ENCODE measurements around the gene FKBP7.
"Not testable (repeated sequence)": the region's sequence is repeated elsewhere in the genome, so short reads cannot be mapped to it uniquely, and the experiment has no call there.

Gene FKBP7

GRCh38 chr2:178448968-178449661, 29.3 kb downstream of the FKBP7 start:
- no peak for DNase-seq

DNA sequence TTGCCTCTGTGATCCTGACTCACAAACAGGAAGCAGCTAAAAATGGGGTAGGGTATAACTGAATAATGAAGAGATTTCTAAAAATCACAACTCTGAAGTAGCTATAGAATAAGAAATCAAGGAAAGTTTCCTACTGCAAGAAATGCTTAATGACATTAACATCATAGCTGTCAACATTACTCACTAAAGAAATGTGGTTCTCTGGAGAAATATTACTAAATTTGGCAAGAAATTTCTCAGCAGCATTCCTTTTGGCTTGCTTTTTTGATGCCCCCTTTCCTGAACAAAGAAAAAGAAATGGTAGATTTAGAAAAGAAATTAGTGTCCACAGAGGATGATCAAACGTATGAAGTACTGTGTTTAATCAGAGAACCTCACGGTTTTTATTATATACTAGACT, 37.0 kb downstream of the FKBP7 start:
- DNase-seq: no peak

DNA sequence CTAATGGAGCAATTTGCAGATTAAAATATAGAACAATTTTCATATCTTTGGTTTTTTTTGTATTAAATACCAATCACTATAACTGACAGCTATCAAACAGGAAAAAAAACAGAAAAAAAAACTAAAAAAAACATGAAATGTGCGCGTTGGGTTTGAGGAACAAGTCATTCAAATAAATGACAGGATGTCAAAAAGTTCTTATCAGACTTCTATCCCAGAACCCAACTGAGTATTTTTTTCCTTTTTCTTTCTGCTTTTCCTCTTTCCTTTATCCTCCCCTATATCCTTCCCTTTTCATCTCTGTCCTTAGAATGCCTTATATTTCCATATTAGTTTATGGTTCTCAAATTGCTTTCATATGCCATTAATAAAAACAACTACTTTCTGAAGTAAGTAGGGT, 41.7 kb downstream of the FKBP7 start:
- DNase-seq: no peak

DNA sequence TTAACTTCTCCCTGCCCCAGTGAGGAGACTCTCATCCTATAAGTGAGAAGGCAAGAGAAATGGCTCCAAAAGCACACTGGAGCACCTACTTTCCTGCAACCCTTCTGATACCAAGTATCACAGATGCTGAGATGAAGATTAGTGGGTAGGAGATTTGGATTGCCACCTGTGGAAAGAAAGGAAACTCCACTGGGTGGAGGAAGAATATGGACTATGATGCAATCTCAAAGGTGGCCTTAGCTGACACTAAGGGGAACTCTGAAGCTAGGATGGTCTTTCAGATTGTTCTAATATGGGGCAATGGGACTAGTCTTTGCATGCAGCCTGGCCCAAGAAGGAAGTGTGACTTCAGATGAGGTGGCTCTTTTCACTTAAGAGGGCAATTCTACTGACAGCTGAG, 49.1 kb downstream of the FKBP7 start:
- no peak for DNase-seq

DNA sequence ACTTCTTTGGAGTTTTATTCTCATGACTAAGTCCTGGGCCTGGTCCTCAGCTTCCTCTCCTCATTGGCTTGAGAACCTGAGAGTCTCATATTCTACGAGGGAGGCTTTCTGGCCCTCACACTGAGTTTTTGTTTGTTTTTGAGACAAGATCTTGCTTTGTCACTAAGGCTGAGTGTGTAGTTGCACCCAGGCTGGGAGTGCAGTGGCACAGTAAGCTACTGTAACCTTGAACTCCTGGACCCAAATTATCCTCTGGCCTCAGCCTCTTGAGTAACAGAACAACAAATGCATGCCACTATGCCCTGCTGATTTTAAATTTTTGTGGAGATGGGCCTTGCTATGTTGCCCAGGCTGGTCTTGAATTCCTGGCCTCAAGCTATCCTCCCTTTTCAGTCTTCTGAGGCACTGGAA, 50.0 kb downstream of the FKBP7 start:
- no peak for DNase-seq

DNA sequence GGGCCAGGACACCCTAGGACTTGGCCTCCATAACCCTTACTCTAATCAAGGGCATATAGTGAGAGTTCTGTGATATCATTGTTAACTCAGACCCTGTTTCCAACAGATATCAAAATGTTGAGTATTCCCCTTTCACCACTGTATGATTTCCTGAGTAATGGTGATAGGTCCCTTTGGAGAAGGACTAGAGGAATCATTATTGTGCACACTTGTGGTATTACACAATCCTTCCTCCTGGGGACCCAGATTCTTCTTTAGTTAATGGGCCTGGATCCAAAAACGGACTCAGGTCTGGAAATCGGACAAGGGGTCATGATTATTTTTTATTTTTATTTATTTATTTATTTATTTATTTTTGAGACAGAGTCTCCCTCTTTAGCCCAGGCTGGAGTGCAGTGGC, 50.9 kb downstream of the FKBP7 start:
- no peak for DNase-seq

DNA sequence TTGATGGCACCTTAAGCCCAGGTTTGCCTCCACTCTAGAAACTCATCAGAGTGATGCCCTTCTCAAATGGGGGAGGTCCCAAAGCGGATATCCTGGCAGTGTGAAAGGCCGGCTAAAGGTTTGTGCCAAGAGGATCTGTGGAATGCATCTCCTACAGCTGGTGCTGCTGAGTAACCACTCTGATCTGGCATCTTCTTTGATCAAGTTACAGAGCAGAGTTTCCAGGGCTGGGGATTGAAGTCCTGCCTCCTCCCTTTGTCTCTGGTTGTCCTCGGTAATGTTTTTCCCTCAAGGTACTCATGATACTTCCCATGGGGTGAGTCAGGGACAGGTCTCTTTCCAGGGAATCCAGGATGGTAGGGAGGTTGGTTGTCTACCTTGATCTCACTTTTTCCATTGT, 52.0 kb downstream of the FKBP7 start:
- DNase-seq: no peak

GRCh38 chr2:178425255-178425827, 53.1 kb downstream of the FKBP7 start:
- DNase-seq: no peak

GRCh38 chr2:178423746-178424145, 54.7 kb downstream of the FKBP7 start:
- not testable (repeated sequence) for DNase-seq

GRCh38 chr2:178422097-178422496, 56.3 kb downstream of the FKBP7 start:
- DNase-seq: no peak

DNA sequence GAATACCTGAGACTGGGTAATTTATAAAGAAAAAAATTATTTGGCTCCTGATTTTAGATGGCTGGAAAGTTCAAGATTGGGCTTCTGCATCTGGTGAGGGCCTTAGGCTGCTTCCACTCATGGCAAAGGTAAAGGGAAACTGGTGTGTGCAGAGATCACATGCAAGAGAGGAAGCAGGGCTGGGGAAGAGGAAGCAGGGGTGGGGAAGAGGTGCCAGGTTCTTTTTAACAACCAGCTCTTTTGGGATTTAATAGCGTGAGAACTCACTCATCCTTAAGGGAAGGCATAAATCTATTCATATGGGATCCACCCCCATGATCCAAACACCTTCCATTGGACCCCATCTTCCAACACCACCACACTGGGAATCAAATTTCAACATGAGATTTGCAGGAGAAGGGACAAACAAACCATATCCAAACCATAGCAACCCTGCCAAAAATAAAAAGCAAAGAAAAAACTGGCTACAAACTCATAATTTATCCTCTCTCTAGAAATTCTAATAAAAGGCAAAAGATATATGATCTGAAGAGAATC, 57.9 kb downstream of the FKBP7 start:
- no peak for DNase-seq

- DNase-seq: no peak
Observed at GRCh38 chr2:178419123-178419522, 59.3 kb downstream of the FKBP7 start.

DNA sequence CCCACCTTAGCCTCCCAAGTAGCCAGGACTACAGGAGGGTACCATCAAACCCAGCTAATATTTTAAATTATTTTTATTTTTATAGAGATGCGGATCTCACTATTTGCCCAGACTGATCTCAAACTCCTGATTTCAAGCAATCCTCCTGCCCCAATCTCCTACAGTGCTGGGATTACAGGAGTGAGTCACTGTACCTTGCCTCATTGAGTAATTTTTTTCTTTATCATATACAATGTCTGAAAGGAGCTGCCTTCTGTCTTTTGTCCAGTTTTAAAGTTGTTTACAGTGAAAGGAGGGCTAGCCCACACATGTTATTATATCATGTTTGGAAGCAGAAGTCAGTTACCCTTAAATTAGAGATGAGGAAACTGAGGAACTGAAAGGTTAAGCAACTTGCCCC, 60.0 kb downstream of the FKBP7 start:
- DNase-seq: no peak

DNA sequence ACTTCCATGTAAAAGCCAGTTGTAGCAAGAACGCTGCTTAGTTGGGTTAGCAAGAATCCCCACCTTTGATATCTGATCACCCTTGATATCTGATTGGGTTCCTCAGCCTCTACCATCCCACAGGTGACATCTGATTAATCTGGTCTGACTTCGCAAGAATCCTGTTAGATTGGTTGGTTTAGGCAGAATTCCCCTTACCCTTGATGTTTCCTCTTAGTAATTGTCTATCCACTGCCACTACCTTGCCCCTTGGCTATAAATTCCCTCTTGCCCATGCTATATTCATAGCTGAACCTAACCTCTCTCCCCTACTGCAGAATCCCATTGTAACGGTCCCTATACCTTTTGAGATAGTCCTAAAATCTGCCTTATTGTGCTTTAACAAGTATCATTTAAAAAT, 60.5 kb downstream of the FKBP7 start:
- DNase-seq: no peak

DNA sequence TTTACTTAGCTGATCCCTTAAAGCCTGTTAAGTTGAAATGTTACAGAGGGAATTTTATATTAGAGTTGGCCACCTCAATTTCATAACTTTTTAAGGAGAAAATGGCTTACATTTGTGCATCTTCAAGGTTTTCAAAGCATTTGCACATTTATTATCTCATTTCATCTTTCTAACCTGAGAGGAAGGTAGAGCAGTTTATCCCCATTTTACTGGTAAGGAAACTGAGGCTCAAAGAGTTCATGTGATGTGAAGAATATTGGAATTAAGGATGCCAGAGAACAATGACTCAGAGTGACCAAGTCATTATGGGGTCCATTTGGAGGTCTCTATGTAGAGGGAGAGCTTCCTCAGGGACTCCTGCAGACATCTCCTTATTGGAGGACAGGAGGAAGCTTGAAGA, 62.4 kb downstream of the FKBP7 start:
- no peak for DNase-seq

- DNase-seq: peak; percentile 87
Observed at GRCh38 chr2:178414266-178415247, 63.8 kb downstream of the FKBP7 start.
